GM23248 (cell line): ENCODE results near the gene CHST3. TPM values are rescaled to one million over a fixed set of nuclear protein-coding genes. Genes with fewer than 3 reads are reported as not detected.
"Not testable (repeated sequence)": the region's sequence is repeated elsewhere in the genome, so short reads cannot be mapped to it uniquely, and the experiment has no call there.

Experiments
- DNase-seq: peaks from one replicate; pipeline ENCODE4 v3.0.0-alpha.2; 2015
- H2AFZ ChIP-seq: fragments of 200-600 bp; sonication (generic); 2 replicates; pipeline ENCODE4 v1.6.1; 2016; ENCODE audit warnings: antibody characterized with exemption
- H3F3A ChIP-seq: fragments of 200-600 bp; sonication (generic); 2 replicates; pipeline ENCODE4 v1.6.1; 2016; ENCODE audit warnings: mild to moderate bottlenecking, antibody characterized with exemption, mixed run types; ENCODE audit not compliant: insufficient read depth
- H3K27ac ChIP-seq: fragments of 200-600 bp; sonication (generic); 2 replicates; pipeline ENCODE4 v1.5.1; 2016; ENCODE audit warnings: mild to moderate bottlenecking
- H3K27me3 ChIP-seq: fragments of 200-600 bp; sonication (generic); replicated peaks from 2 replicates; pipeline ENCODE4 v1.6.1; 2016; ENCODE audit warnings: mild to moderate bottlenecking; ENCODE audit not compliant: insufficient read depth
- H3K36me3 ChIP-seq: fragments of 200-600 bp; sonication (generic); 2 replicates; pipeline ENCODE4 v1.6.1; 2016; ENCODE audit warnings: low read depth, mild to moderate bottlenecking
- H3K4me1 ChIP-seq: fragments of 200-600 bp; sonication (generic); 2 replicates; pipeline ENCODE4 v1.6.1; 2016; ENCODE audit warnings: mild to moderate bottlenecking; ENCODE audit not compliant: insufficient read depth
- H3K4me2 ChIP-seq: fragments of 200-600 bp; sonication (generic); one replicate; pipeline ENCODE4 v1.6.1; 2016; ENCODE audit warnings: mild to moderate bottlenecking; ENCODE audit not compliant: unreplicated experiment
- H3K4me3 ChIP-seq: fragments of 200-600 bp; sonication (generic); 2 replicates; pipeline ENCODE4 v1.5.1; 2016; ENCODE audit warnings: mild to moderate bottlenecking
- H3K79me2 ChIP-seq: fragments of 200-600 bp; sonication (generic); 2 replicates; pipeline ENCODE4 v1.6.1; 2016; ENCODE audit warnings: mild to moderate bottlenecking; ENCODE audit not compliant: insufficient read depth
- H3K9ac ChIP-seq: fragments of 200-600 bp; sonication (generic); 2 replicates; pipeline ENCODE4 v1.6.1; 2016; ENCODE audit warnings: mild to moderate bottlenecking
- H3K9me2 ChIP-seq: fragments of 200-600 bp; sonication (generic); 2 replicates; pipeline ENCODE4 v1.6.1; 2016; ENCODE audit warnings: mixed run types, mild to moderate bottlenecking, moderate library complexity; ENCODE audit not compliant: insufficient read depth
- H3K9me3 ChIP-seq: fragments of 200-600 bp; sonication (generic); one replicate; pipeline ENCODE4 v1.6.1; 2017; ENCODE audit warnings: low read depth
- H4K20me1 ChIP-seq: fragments of 200-600 bp; sonication (generic); 2 replicates; pipeline ENCODE4 v1.6.0; 2016; ENCODE audit not compliant: insufficient read depth
- EZH2 ChIP-seq: fragments of 200-600 bp; sonication (generic); IDR thresholded peaks from 2 replicates; pipeline ENCODE4 v1.6.1; 2018; ENCODE audit warnings: antibody characterized with exemption, mild to moderate bottlenecking; ENCODE audit not compliant: insufficient read depth, poor library complexity, severe bottlenecking
- EZH2phosphoT487 ChIP-seq: fragments of 200-600 bp; sonication (generic); IDR thresholded peaks from 2 replicates; pipeline ENCODE4 v1.6.1; 2018; ENCODE audit warnings: antibody characterized with exemption, moderate library complexity, mild to moderate bottlenecking, low read depth; ENCODE audit not compliant: insufficient read depth
- WGBS, 2 experiments: methylation state at CpG; one replicate each; pipeline ENCODE4 v1.1.6; 2015 to 2017; ENCODE audit warnings: low lambda C conversion rate in 2 of 2, low coverage in 1 of 2; ENCODE audit errors: missing lambda C conversion rate in 2 of 2; 5-methylcytosine and 5-hydroxymethylcytosine counted together
- in situ Hi-C: fragments of 300-500 bp; cut with MboI; formaldehyde crosslinking; loops from 2 replicates; pipeline ENCODE4 v1.15.0; 2020
- polyA plus RNA-seq: library from polyadenylated mRNA; unstranded; fragments of >200 nt; fragmentation: Nextera tagmentation; extraction: Ambion mirVana; gene quantifications from 2 replicates; pipeline ENCODE4 v1.2.1, GENCODE V29; 2016
- total RNA-seq: library from RNA; depleted of rRNA; stranded (reverse); fragments of >200 nt; shearing (Covaris generic); gene quantifications from 2 replicates; pipeline ENCODE4 v1.2.3, GENCODE V29; 2014; rRNA removed

CHST3 gene
- total RNA-seq: 42.2 and 43.3 TPM in 2 replicates
- polyA plus RNA-seq: 10.4 and 10.7 TPM in 2 replicates

- no peaks in the 10 kb centered on the region for H3K9me2 ChIP-seq
- peak within 1 kb of the TSS; percentile 76 for H2AFZ ChIP-seq
- peaks cover 27% of the 10 kb centered on the region for H3K4me1 ChIP-seq
- TF ChIP-seq EZH2: no peak
- TF ChIP-seq EZH2phosphoT487: no peak
- peak within 1 kb of the TSS; percentile 83 for H3K4me3 ChIP-seq
- H3K79me2 ChIP-seq: peaks cover 46% of the 10 kb centered on the region
- peak within 1 kb of the TSS; percentile 94 for H3K9ac ChIP-seq
- WGBS, 2 experiments: 0% methylated on average over 25 to 62 of the region's 77 CpGs
- H3F3A ChIP-seq: peaks cover 28% of the 10 kb centered on the region
- H3K9me3 ChIP-seq: no peaks in the 10 kb centered on the region
- H3K36me3 ChIP-seq: no peaks in the 10 kb centered on the region
- peak within 1 kb of the TSS; percentile 90 for H3K27ac ChIP-seq
- peaks cover 5% of the 10 kb centered on the region; the same call in 1 of the 2 replicates for H4K20me1 ChIP-seq
- peak; percentile 84 for DNase-seq
- peak within 1 kb of the TSS; percentile 99 for H3K4me2 ChIP-seq
- H3K27me3 ChIP-seq: no peaks in the 10 kb centered on the region
- in situ Hi-C loops: no loop called here
Measured at GRCh38 chr10:71964098-71964742, at the start of gene CHST3. Gene CHST3, plus strand, starts transcription at chr10:71964395. Its CDS starts 41,448 bp downstream, at chr10:72005843.

- peaks cover 18% of the 10 kb centered on the region for H3F3A ChIP-seq
- no peaks in the 10 kb centered on the region for H4K20me1 ChIP-seq
- TF ChIP-seq EZH2 (no peak), EZH2phosphoT487 (no peak)
- H2AFZ ChIP-seq: no peak overlapping the region
- H3K27me3 ChIP-seq: no peaks in the 10 kb centered on the region
- in situ Hi-C loops: no loop called here
- H3K36me3 ChIP-seq: no peaks in the 10 kb centered on the region
- H3K9ac ChIP-seq: no peak overlapping the region
- no peak overlapping the region for H3K27ac ChIP-seq
- no peak overlapping the region for H3K4me3 ChIP-seq
- H3K4me1 ChIP-seq: peaks cover 20% of the 10 kb centered on the region
- no peak overlapping the region for H3K4me2 ChIP-seq
- DNase-seq: no peak
- H3K79me2 ChIP-seq: no peaks in the 10 kb centered on the region
- no peaks in the 10 kb centered on the region for H3K9me3 ChIP-seq
- H3K9me2 ChIP-seq: no peaks in the 10 kb centered on the region
Measured at GRCh38 chr10:71916827-71917226, 47.4 kb upstream of the CHST3 start.

GRCh38 chr10:71918992-71919391, 45.2 kb upstream of the CHST3 start:
- H3K9me3 ChIP-seq: no peaks in the 10 kb centered on the region
- in situ Hi-C loops: no loop called here
- H3K36me3 ChIP-seq: no peaks in the 10 kb centered on the region
- no peak overlapping the region for H3K9ac ChIP-seq
- TF ChIP-seq EZH2phosphoT487 (no peak), EZH2 (no peak)
- no peak for DNase-seq
- no peak overlapping the region for H3K27ac ChIP-seq
- H3K4me3 ChIP-seq: no peak overlapping the region
- H3K4me1 ChIP-seq: peaks cover 23% of the 10 kb centered on the region
- H3F3A ChIP-seq: peaks cover 18% of the 10 kb centered on the region
- H4K20me1 ChIP-seq: no peaks in the 10 kb centered on the region
- no peak overlapping the region for H3K4me2 ChIP-seq
- no peaks in the 10 kb centered on the region for H3K27me3 ChIP-seq
- no peaks in the 10 kb centered on the region for H3K9me2 ChIP-seq
- no peak overlapping the region for H2AFZ ChIP-seq
- WGBS, 2 experiments: 74 to 81% methylated on average over 6 to 7 of the region's 7 CpGs
- H3K79me2 ChIP-seq: no peaks in the 10 kb centered on the region

- H3K4me2 ChIP-seq: peak overlapping the region; percentile 60
- H2AFZ ChIP-seq, H4K20me1 ChIP-seq, H3K9me3 ChIP-seq, in situ Hi-C loops, H3K27me3 ChIP-seq, H3K9ac ChIP-seq, H3K36me3 ChIP-seq, H3K79me2 ChIP-seq, H3K9me2 ChIP-seq: not testable (repeated sequence)
- DNase-seq: peak; percentile 11
- H3K27ac ChIP-seq: peak overlapping the region; percentile 47
- peaks cover 18% of the 10 kb centered on the region for H3F3A ChIP-seq
- H3K4me1 ChIP-seq: peaks cover 23% of the 10 kb centered on the region
- H3K4me3 ChIP-seq: peak overlapping the region; percentile 43; the same call in 1 of the 2 replicates
- 47 to 48% methylated on average over 7 of the region's 7 CpGs for WGBS, 2 experiments
Measured at GRCh38 chr10:71919956-71920539, 44.1 kb upstream of the CHST3 start.
